Measurements from ENCODE around the gene KRT81. TPM values are rescaled to one million over a fixed set of nuclear protein-coding genes. Genes with fewer than 3 reads are reported as not detected.

Gene KRT81
- total RNA-seq, 1 donor from 2014 or later: not detected

- no peak overlapping the region for H3K9ac ChIP-seq
- TF ChIP-seq CTCF (IDR thresholded peaks at IDR 0.05): no peak
- no peak for TF ChIP-seq EZH2 (IDR thresholded peaks at IDR 0.05)
- TF ChIP-seq EZH2phosphoT487 (IDR thresholded peaks at IDR 0.05): no peak
- no peaks in the 10 kb centered on the region for H4K20me1 ChIP-seq (ENCODE audit: low read depth)
- H3K4me2 ChIP-seq: no peak overlapping the region
- H3K9me3 ChIP-seq (ENCODE audit: low read depth): no peaks in the 10 kb centered on the region
- Mint-ChIP-seq H3K9me3 (no peaks in the 10 kb centered on the region), H3K36me3 (no peaks in the 10 kb centered on the region), H3K4me1 (no peaks in the 10 kb centered on the region), H3K27ac (peak overlapping the region; percentile 57), H3K4me3 (no peak overlapping the region), H3K27me3 (ENCODE audit: insufficient read depth, low read depth) (peaks cover 9% of the 10 kb centered on the region)
- H3K27ac ChIP-seq: no peak overlapping the region
- no peaks in the 10 kb centered on the region for H3K36me3 ChIP-seq
- H3K4me3 ChIP-seq: no peak overlapping the region
- no peak overlapping the region for H2AFZ ChIP-seq (replicated peaks)
- H3K4me1 ChIP-seq: peaks cover 2% of the 10 kb centered on the region
- no peaks in the 10 kb centered on the region for H3F3A ChIP-seq (ENCODE audit: low read depth)
- no peaks in the 10 kb centered on the region for H3K27me3 ChIP-seq
- DNase-seq (ENCODE audit: low spot score): no peak
- H3K79me2 ChIP-seq (ENCODE audit: low read depth): no peaks in the 10 kb centered on the region
These were observed 27.1 kb upstream of the KRT81 start for GRCh38 chr12:52318241-52318990.

- Histone ChIP-seq H3K4me1 (no peaks in the 10 kb centered on the region), H3K27me3 (no peaks in the 10 kb centered on the region), H3K36me3 (no peaks in the 10 kb centered on the region), H3K9me3 (ENCODE audit: low read depth) (no peaks in the 10 kb centered on the region), H3K27ac (no peak overlapping the region), H3K9ac (no peak overlapping the region), H4K20me1 (ENCODE audit: low read depth) (no peaks in the 10 kb centered on the region), H3K79me2 (ENCODE audit: low read depth) (no peaks in the 10 kb centered on the region), H3K4me3 (no peak overlapping the region), H3K4me2 (no peak overlapping the region), H3F3A (ENCODE audit: low read depth) (no peaks in the 10 kb centered on the region), H2AFZ (replicated peaks) (no peak overlapping the region)
- Mint-ChIP-seq H3K36me3 (no peaks in the 10 kb centered on the region), H3K9me3 (no peaks in the 10 kb centered on the region), H3K4me3 (no peak overlapping the region), H3K27ac (no peak overlapping the region), H3K4me1 (no peaks in the 10 kb centered on the region), H3K27me3 (ENCODE audit: insufficient read depth, low read depth) (peaks cover 13% of the 10 kb centered on the region)
- no peak for TF ChIP-seq EZH2 (IDR thresholded peaks at IDR 0.05)
- TF ChIP-seq CTCF (IDR thresholded peaks at IDR 0.05): no peak
- no peak for TF ChIP-seq EZH2phosphoT487 (IDR thresholded peaks at IDR 0.05)
- DNase-seq (ENCODE audit: low spot score): no peak
These were observed 26.2 kb upstream of the KRT81 start for GRCh38 chr12:52317468-52318052.

GRCh38 chr12:52316701-52317100, 25.4 kb upstream of the KRT81 start:
- Mint-ChIP-seq H3K36me3 (no peaks in the 10 kb centered on the region), H3K4me1 (no peaks in the 10 kb centered on the region), H3K27ac (no peak overlapping the region), H3K9me3 (no peaks in the 10 kb centered on the region), H3K27me3 (ENCODE audit: insufficient read depth, low read depth) (peaks cover 13% of the 10 kb centered on the region), H3K4me3 (no peak overlapping the region)
- H3F3A ChIP-seq (ENCODE audit: low read depth): no peaks in the 10 kb centered on the region
- H3K79me2 ChIP-seq (ENCODE audit: low read depth): no peaks in the 10 kb centered on the region
- H3K9ac ChIP-seq: no peak overlapping the region
- no peaks in the 10 kb centered on the region for H4K20me1 ChIP-seq (ENCODE audit: low read depth)
- no peak for DNase-seq (ENCODE audit: low spot score)
- no peaks in the 10 kb centered on the region for H3K9me3 ChIP-seq (ENCODE audit: low read depth)
- no peak for TF ChIP-seq CTCF (IDR thresholded peaks at IDR 0.05)
- no peak for TF ChIP-seq EZH2 (IDR thresholded peaks at IDR 0.05)
- TF ChIP-seq EZH2phosphoT487 (IDR thresholded peaks at IDR 0.05): no peak
- H3K27me3 ChIP-seq: peaks cover 7% of the 10 kb centered on the region
- no peak overlapping the region for H3K4me3 ChIP-seq
- H3K36me3 ChIP-seq: no peaks in the 10 kb centered on the region
- no peak overlapping the region for H2AFZ ChIP-seq (replicated peaks)
- no peak overlapping the region for H3K4me2 ChIP-seq
- H3K27ac ChIP-seq: no peak overlapping the region
- peaks cover 5% of the 10 kb centered on the region for H3K4me1 ChIP-seq

All from neural progenitor cell (in vitro differentiated cells).